ENCODE results near the gene CIC. TPM values are rescaled to one million over a fixed set of nuclear protein-coding genes. Genes with fewer than 3 reads are reported as not detected.
"Not testable (repeated sequence)": the region's sequence is repeated elsewhere in the genome, so short reads cannot be mapped to it uniquely, and the experiment has no call there.

Gene CIC
- total RNA-seq, 1 experiment from 2014 or later = 13.0 TPM

- DNase-seq (ENCODE audit: low read depth in 1 of 2, low spot score in 2 of 2) = peak; percentile 83 to 91
- Histone ChIP-seq H3K27me3 (replicated peaks) (no peaks in the 10 kb centered on the region), H3K4me3 (peak within 1 kb of the TSS; percentile 85), H3K36me3 (peaks cover 27% of the 10 kb centered on the region), H3K27ac (peak within 1 kb of the TSS; percentile 73), H3K4me1 (replicated peaks) (peaks cover 41% of the 10 kb centered on the region), H3K9me3 (replicated peaks) (no peaks in the 10 kb centered on the region; the same call in 1 of the 2 replicates)
Observed at GRCh38 chr19:42254850-42255765, 13.9 kb upstream of the CIC start, which contains the start of gene ERF. Gene ERF, minus strand, starts transcription at chr19:42255128. Its CDS starts 129 bp downstream, at chr19:42254999.

- Histone ChIP-seq H3K27ac (peak overlapping the region; percentile 55), H3K36me3 (peaks cover 18% of the 10 kb centered on the region), H3K4me1 (replicated peaks) (peaks cover 34% of the 10 kb centered on the region), H3K9me3 (replicated peaks) (no peaks in the 10 kb centered on the region; the same call in 1 of the 2 replicates), H3K27me3 (replicated peaks) (no peaks in the 10 kb centered on the region), H3K4me3 (peak overlapping the region; percentile 85)
- DNase-seq (ENCODE audit: low read depth in 1 of 2, low spot score in 2 of 2) = peak; percentile 71 to 74
Observed at GRCh38 chr19:42255766-42256745, 13.0 kb upstream of the CIC start.

GRCh38 chr19:42257842-42258241 is 11.2 kb upstream of the CIC start:
- H3K36me3 ChIP-seq; DNase-seq (ENCODE audit: low read depth in 1 of 2, low spot score in 2 of 2); H3K27me3 ChIP-seq (replicated peaks); H3K9me3 ChIP-seq (replicated peaks); H3K27ac ChIP-seq; H3K4me3 ChIP-seq: not testable (repeated sequence)
- H3K4me1 ChIP-seq (replicated peaks) = peaks cover 17% of the 10 kb centered on the region

DNA sequence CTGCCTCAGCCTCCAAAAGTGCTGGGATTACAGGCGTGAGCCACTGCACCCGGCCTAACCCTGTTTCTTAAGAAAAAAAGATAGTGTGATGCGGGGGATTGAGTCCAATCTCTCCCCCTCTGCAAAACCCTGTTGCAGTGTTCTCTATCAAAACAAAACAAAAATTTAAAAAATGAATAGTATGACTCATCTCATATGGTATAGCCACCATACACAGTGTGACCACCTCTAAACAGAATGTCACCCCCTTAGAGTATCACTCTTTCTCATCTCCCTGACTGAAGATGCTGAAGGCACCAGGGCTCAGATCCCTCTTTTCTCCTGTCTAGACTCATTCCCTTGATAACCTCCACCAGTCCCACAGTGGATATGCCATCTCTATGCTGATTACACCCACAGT is 7.3 kb upstream of the CIC start:
- no peak overlapping the region for H3K27ac ChIP-seq
- no peaks in the 10 kb centered on the region for H3K27me3 ChIP-seq (replicated peaks)
- DNase-seq (ENCODE audit: low read depth in 1 of 2, low spot score in 2 of 2) = no peak
- H3K36me3 ChIP-seq = no peaks in the 10 kb centered on the region
- H3K9me3 ChIP-seq (replicated peaks) = no peaks in the 10 kb centered on the region
- H3K4me1 ChIP-seq (replicated peaks) = peaks cover 4% of the 10 kb centered on the region
- no peak overlapping the region for H3K4me3 ChIP-seq

DNA sequence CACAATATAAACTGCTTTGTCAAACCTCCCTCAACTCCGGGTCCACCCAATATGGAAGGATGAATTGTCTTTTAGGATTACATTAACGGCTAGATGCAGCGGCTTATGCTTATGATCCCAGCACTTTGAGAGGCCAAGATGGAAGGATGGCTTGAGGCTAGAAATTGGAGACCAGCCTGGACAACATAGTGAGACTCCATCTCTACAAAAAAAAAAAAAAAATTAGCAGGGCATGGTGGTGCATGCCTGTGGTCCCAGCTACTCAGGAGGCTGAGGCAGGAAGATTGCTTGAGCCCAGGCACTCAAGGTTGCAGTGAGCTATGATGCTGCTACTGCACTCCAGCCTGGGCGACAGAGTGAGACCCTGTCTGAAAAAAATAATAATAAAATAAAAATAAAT is 2.9 kb upstream of the CIC start:
- H3K27ac ChIP-seq; H3K9me3 ChIP-seq (replicated peaks); DNase-seq (ENCODE audit: low read depth in 1 of 2, low spot score in 2 of 2); H3K27me3 ChIP-seq (replicated peaks); H3K4me3 ChIP-seq; H3K36me3 ChIP-seq: not testable (repeated sequence)
- peaks cover 19% of the 10 kb centered on the region for H3K4me1 ChIP-seq (replicated peaks)

- Histone ChIP-seq H3K36me3 (peaks cover 11% of the 10 kb centered on the region), H3K4me1 (replicated peaks) (peaks cover 22% of the 10 kb centered on the region)
- not testable (repeated sequence) for H3K27me3 ChIP-seq (replicated peaks); H3K4me3 ChIP-seq; H3K9me3 ChIP-seq (replicated peaks); H3K27ac ChIP-seq; DNase-seq (ENCODE audit: low read depth in 1 of 2, low spot score in 2 of 2)
Observed at GRCh38 chr19:42266928-42267603, 2.0 kb upstream of the CIC start.

GRCh38 chr19:42267644-42268141 is 1.4 kb upstream of the CIC start:
- DNase-seq (ENCODE audit: low read depth in 1 of 2, low spot score in 2 of 2) = no peak

DNA sequence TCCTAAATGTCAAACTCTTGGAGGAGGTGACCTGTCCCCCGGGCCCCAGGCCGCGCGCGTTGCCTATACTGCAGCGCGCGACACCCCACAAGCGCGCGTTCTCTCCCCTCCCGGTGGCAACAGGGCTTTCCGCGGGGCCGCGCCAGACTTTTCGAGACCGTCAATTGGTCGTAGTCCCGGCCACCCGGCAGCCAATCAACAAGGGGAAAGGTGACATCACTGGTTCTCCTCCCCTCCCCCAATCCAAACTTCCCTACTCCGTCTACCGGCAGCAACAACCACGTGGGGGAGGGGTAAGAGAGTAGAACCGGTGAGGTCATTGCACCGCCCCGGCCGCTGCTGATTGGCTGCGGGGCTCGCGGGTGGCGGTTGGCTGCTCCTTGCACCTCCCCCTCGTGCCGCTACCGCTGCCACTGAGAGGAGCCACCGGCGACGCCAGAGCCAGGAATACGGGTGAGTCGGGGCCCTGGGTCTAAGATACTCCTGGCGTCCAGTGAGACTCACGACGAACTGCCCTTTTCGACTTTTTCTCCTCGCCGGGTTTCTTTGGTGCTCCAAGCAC is 829 bp upstream of the CIC start:
- no peaks in the 10 kb centered on the region for H3K27me3 ChIP-seq (replicated peaks)

More at GRCh38 chr19:42267644-42268141, 1.4 kb upstream of the CIC start:
- H3K9me3 ChIP-seq (replicated peaks) = no peaks in the 10 kb centered on the region
- H3K27ac ChIP-seq = peak overlapping the region; percentile 99; the same call in 1 of the 2 replicates
- peaks cover 17% of the 10 kb centered on the region for H3K36me3 ChIP-seq
- H3K4me3 ChIP-seq = peak overlapping the region; percentile 72
- no peaks in the 10 kb centered on the region for H3K27me3 ChIP-seq (replicated peaks)
- H3K4me1 ChIP-seq (replicated peaks) = peaks cover 22% of the 10 kb centered on the region

DNA sequence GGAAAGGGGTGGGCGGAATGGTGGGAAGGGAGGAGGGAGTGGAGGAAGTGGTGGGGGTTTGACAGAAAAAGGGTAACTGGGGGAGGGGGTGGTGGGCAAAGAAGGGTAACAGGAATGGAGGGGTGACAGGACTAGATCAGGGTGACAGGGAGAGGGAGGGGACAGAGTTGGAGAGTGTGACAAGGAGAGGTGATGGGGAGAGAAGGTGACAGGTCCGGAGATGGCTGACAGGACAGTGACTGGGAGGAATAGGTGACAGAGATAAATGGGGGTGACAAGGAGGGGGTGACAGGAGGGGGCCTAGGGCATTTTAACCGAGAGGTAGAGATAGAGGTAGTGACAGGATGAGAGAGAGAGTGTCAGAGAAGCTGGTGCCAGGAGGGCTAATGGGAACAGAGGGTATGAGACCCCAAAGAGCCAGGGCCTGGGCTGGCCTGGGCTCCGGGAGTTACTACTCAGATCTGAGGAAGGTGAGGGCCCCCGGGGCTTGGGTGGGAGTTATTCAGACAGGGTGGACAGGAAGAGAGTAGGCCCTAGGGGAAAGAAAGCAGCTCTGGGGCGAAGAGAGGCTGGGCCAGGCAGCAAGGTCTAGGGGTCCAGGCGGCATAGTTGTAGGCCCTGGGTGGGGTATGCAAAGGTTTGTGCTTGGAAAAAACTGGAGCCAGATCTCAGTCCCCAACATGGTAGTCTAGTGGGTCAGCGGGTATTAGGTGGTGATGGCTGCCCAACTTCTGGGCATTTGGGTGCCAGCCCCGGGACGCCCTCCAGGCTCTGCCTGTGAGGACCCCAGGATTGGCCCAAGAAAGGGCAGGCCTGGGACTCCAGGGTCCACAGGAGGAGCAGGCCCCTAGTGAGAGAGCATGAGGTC is 660 bp downstream of the CIC start:
- Histone ChIP-seq H3K36me3 (peaks cover 37% of the 10 kb centered on the region), H3K4me1 (replicated peaks) (peaks cover 22% of the 10 kb centered on the region), H3K27ac (peak overlapping the region; percentile 73), H3K4me3 (peak overlapping the region; percentile 72), H3K9me3 (replicated peaks) (no peaks in the 10 kb centered on the region), H3K27me3 (replicated peaks) (no peaks in the 10 kb centered on the region)
- DNase-seq (ENCODE audit: low read depth in 1 of 2, low spot score in 2 of 2) = peak; percentile 24 to 45

More for the DNA sequence above, 829 bp upstream of the CIC start:
- Histone ChIP-seq H3K4me1 (replicated peaks) (peaks cover 22% of the 10 kb centered on the region), H3K9me3 (replicated peaks) (no peaks in the 10 kb centered on the region), H3K27ac (peak overlapping the region; percentile 99), H3K4me3 (peak overlapping the region; percentile 72), H3K36me3 (peaks cover 22% of the 10 kb centered on the region)
- DNase-seq (ENCODE audit: low read depth in 1 of 2, low spot score in 2 of 2) = peak; percentile 100

GRCh38 chr19:42270346-42271044 is 1.4 kb downstream of the CIC start:
- Histone ChIP-seq H3K27ac (peak overlapping the region; percentile 73), H3K4me1 (replicated peaks) (peaks cover 22% of the 10 kb centered on the region), H3K4me3 (peak overlapping the region; percentile 72), H3K9me3 (replicated peaks) (no peaks in the 10 kb centered on the region), H3K36me3 (peaks cover 44% of the 10 kb centered on the region), H3K27me3 (replicated peaks) (no peaks in the 10 kb centered on the region)
- peak; percentile 68 to 69 for DNase-seq (ENCODE audit: low read depth in 1 of 2, low spot score in 2 of 2)

DNA sequence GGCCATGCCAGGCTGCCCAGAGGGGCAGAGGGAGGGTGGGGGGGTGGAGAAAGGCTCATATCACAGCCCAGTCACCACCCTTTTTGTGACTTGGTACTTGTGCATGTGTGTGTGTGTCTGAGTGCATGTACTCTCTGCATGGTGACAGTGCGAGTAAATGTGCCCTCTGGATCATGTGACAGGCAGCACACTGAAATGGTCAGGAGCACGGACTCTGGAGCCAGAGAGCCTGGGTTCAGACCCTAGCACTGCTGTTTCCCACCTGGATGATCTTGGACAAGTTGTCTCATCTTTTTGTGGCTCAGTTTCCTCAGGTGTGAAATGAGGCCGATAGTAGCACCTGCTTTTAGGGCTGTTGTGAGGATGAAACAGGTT is 2.0 kb downstream of the CIC start:
- no peak for DNase-seq (ENCODE audit: low read depth in 1 of 2, low spot score in 2 of 2)
- Histone ChIP-seq H3K9me3 (replicated peaks) (no peaks in the 10 kb centered on the region), H3K27ac (peak overlapping the region; percentile 73), H3K4me1 (replicated peaks) (peaks cover 22% of the 10 kb centered on the region), H3K36me3 (peaks cover 48% of the 10 kb centered on the region), H3K27me3 (replicated peaks) (no peaks in the 10 kb centered on the region), H3K4me3 (no peak overlapping the region)
